A549 treated with AZD9567 at 1 μM for 4 hours (cell line): ENCODE measurements around the gene FAAH2. TPM values are rescaled to one million over a fixed set of nuclear protein-coding genes. Genes with fewer than 3 reads are reported as not detected.

Experiments used
- total RNA-seq: library from RNA; stranded (reverse); fragments of 200-300 nt; extraction: Qiagen RNA extraction; gene quantifications from 5 replicates; pipeline ENCODE4 v1.2.3, GENCODE V29; 2022; ENCODE audit not compliant: insufficient read depth

The FAAH2 gene
- total RNA-seq, result 0.06 to 0.31 TPM (median 0.09 TPM) in 3 of 5 replicates, not detected in the others

GRCh38 chrX:57286507-57287251 lies at the start of gene FAAH2:
FAAH2 (plus strand) TSS chrX:57286706; CDS start chrX:57286826, 120 bp downstream.

Other genes starting within 250 kb of the FAAH2 start
- 8.1 to 12.5 TPM (median 10.2 TPM) in 5 replicates for gene SPIN2B, start 165.2 kb upstream of the FAAH2 start, total RNA-seq
- gene SPIN2A, start 149.3 kb upstream of the FAAH2 start, total RNA-seq, result 0.13 to 0.20 TPM (median 0.15 TPM) in 4 of 5 replicates, not detected in the other